Measurements from ENCODE around the gene RNF212B. TPM values are rescaled to one million over a fixed set of nuclear protein-coding genes. Genes with fewer than 3 reads are reported as not detected.

Gene RNF212B
- total and polyA plus RNA-seq, 2 of the 13 experiments (the other 11 are each of a cell fraction or from before 2014, with no cell fraction given) = 0.05 TPM; not detected in 1

GRCh38 chr14:23237772-23238594 lies at the start of gene RNF212B (continued):
- TF ChIP-seq ZNF782 (CRISPR knock-in tag; IDR thresholded peaks at IDR 0.05; ENCODE audit: borderline replicate concordance) (peak; percentile 93; the same call in 1 of the 2 replicates), PCBP1 (IDR thresholded peaks at IDR 0.05; ENCODE audit: borderline replicate concordance, low read depth, low read length) (no peak), ZXDC (CRISPR knock-in tag; IDR thresholded peaks at IDR 0.05) (no peak), ZNF512 (CRISPR knock-in tag; IDR thresholded peaks at IDR 0.05) (no peak), CCDC6 (CRISPR knock-in tag; IDR thresholded peaks at IDR 0.05) (peak; percentile 44; the same call in 1 of the 2 replicates), ERF (CRISPR knock-in tag; IDR thresholded peaks at IDR 0.05) (peak; percentile 71), AHR (CRISPR knock-in tag; IDR thresholded peaks at IDR 0.05) (no peak), ZBTB20 (CRISPR knock-in tag; IDR thresholded peaks at IDR 0.05; ENCODE audit: borderline replicate concordance, low read depth) (no peak), JDP2 (CRISPR knock-in tag; IDR thresholded peaks at IDR 0.05; ENCODE audit: borderline replicate concordance) (no peak), ZBTB39 (CRISPR knock-in tag; IDR thresholded peaks at IDR 0.05) (no peak), ZNF230 (CRISPR knock-in tag; IDR thresholded peaks at IDR 0.05) (peak; percentile 86; the same call in 1 of the 2 replicates), ZNF569 (CRISPR knock-in tag; IDR thresholded peaks at IDR 0.05; ENCODE audit: borderline replicate concordance) (no peak), ZNF205 (CRISPR knock-in tag; IDR thresholded peaks at IDR 0.05) (peak; percentile 40; the same call in 1 of the 2 replicates), ZNF687 (CRISPR knock-in tag; IDR thresholded peaks at IDR 0.05) (peak; percentile 77), SIN3A (IDR thresholded peaks at IDR 0.05; ENCODE audit: borderline replicate concordance, low read depth, low read length) (no peak), MEIS1 (CRISPR knock-in tag; IDR thresholded peaks at IDR 0.05; ENCODE audit: borderline replicate concordance) (peak; percentile 85; the same call in 1 of the 2 replicates), ZNF138 (CRISPR knock-in tag; IDR thresholded peaks at IDR 0.05; ENCODE audit: low read depth) (no peak), TSC22D2 (CRISPR knock-in tag; IDR thresholded peaks at IDR 0.05; ENCODE audit: borderline replicate concordance) (no peak)

All from HepG2 (cell line).